H9 (cell line): Measurements from ENCODE around the gene SCN4A. TPM values are rescaled to one million over a fixed set of nuclear protein-coding genes. Genes with fewer than 3 reads are reported as not detected.
"Not testable (repeated sequence)": the region's sequence is repeated elsewhere in the genome, so short reads cannot be mapped to it uniquely, and the experiment has no call there.

ENCODE experiments used
- DNase-seq: peaks from one replicate; pipeline ENCODE4 v3.0.0-alpha.2; 2017
- H2AFZ ChIP-seq: one replicate; pipeline ENCODE4 v1.6.1; 2013; ENCODE audit warnings: mild to moderate bottlenecking, low read length, control low read depth, moderate library complexity
- H2AK5ac ChIP-seq: 2 replicates; pipeline ENCODE4 v1.6.1; 2013; ENCODE audit warnings: low read length, control low read depth, mixed read lengths; ENCODE audit not compliant: insufficient read length
- H2BK120ac ChIP-seq: one replicate; pipeline ENCODE4 v1.6.1; 2013; ENCODE audit warnings: low read depth, mild to moderate bottlenecking, low read length, control low read depth, inconsistent platforms; ENCODE audit not compliant: poor library complexity, severe bottlenecking
- H2BK12ac ChIP-seq: 2 replicates; pipeline ENCODE4 v1.6.1; 2013; ENCODE audit warnings: low read length, control low read depth, mixed read lengths, low read depth; ENCODE audit not compliant: insufficient read length
- H2BK15ac ChIP-seq: 2 replicates; pipeline ENCODE4 v1.6.1; 2013; ENCODE audit warnings: low read depth, low read length, control low read depth
- H2BK20ac ChIP-seq: one replicate; pipeline ENCODE4 v1.6.1; 2013; ENCODE audit warnings: low read depth, mild to moderate bottlenecking, low read length, control low read depth, inconsistent platforms; ENCODE audit not compliant: poor library complexity, severe bottlenecking
- H2BK5ac ChIP-seq: 2 replicates; pipeline ENCODE4 v1.6.1; 2013; ENCODE audit warnings: low read length, control low read depth, mixed read lengths; ENCODE audit not compliant: insufficient read length
- H3K14ac ChIP-seq: 2 replicates; pipeline ENCODE4 v1.6.1; 2013; ENCODE audit warnings: low read length, control low read depth; ENCODE audit not compliant: insufficient read depth
- H3K18ac ChIP-seq: 2 replicates; pipeline ENCODE4 v1.6.1; 2013; ENCODE audit warnings: low read depth, mild to moderate bottlenecking, mixed read lengths, low read length, control low read depth; ENCODE audit not compliant: insufficient read length
- H3K23ac ChIP-seq: 2 replicates; pipeline ENCODE4 v1.6.1; 2013; ENCODE audit warnings: low read length, control low read depth, mixed read lengths, low read depth; ENCODE audit not compliant: insufficient read length
- H3K23me2 ChIP-seq: 2 replicates; pipeline ENCODE4 v1.6.1; 2013; ENCODE audit warnings: low read depth, mild to moderate bottlenecking, mixed read lengths, low read length, control low read depth; ENCODE audit not compliant: insufficient read length, poor library complexity, severe bottlenecking
- H3K27ac ChIP-seq: 2 replicates; pipeline ENCODE4 v1.5.1; 2013; ENCODE audit warnings: low read length, control low read depth, mixed read lengths, low read depth; ENCODE audit not compliant: insufficient read length
- H3K27me3 ChIP-seq: 2 replicates; pipeline ENCODE4 v1.6.1; 2013; ENCODE audit warnings: low read length, control low read depth, inconsistent platforms; ENCODE audit not compliant: insufficient read depth
- H3K4ac ChIP-seq: 2 replicates; pipeline ENCODE4 v1.6.1; 2013; ENCODE audit warnings: low read depth, mild to moderate bottlenecking, control low read depth, inconsistent platforms, low read length, moderate library complexity
- H3K4me1 ChIP-seq: 2 replicates; pipeline ENCODE4 v1.6.1; 2013; ENCODE audit warnings: low read length, control low read depth, inconsistent platforms; ENCODE audit not compliant: insufficient read depth
- H3K4me2 ChIP-seq: 2 replicates; pipeline ENCODE4 v1.6.1; 2013; ENCODE audit warnings: low read length, control low read depth, mixed read lengths; ENCODE audit not compliant: insufficient read length, insufficient read depth
- H3K56ac ChIP-seq: 2 replicates; pipeline ENCODE4 v1.6.1; 2013; ENCODE audit warnings: low read depth, mild to moderate bottlenecking, mixed read lengths, low read length, control low read depth; ENCODE audit not compliant: insufficient read length
- H3K79me1 ChIP-seq: 2 replicates; pipeline ENCODE4 v1.6.1; 2013; ENCODE audit warnings: low read depth, mild to moderate bottlenecking, moderate library complexity, low read length, control low read depth, inconsistent platforms; ENCODE audit not compliant: insufficient read depth, poor library complexity, severe bottlenecking
- H3K79me2 ChIP-seq: 2 replicates; pipeline ENCODE4 v1.6.1; 2013; ENCODE audit warnings: low read length, control low read depth, inconsistent platforms; ENCODE audit not compliant: insufficient read depth
- H3K9ac ChIP-seq: 2 replicates; pipeline ENCODE4 v1.6.1; 2013; ENCODE audit warnings: low read length, control low read depth, mixed read lengths; ENCODE audit not compliant: insufficient read length; ENCODE audit errors: extremely low read depth
- H3K9me3 ChIP-seq: one replicate; pipeline ENCODE4 v1.6.1; 2013; ENCODE audit warnings: low read depth, low read length, inconsistent platforms; ENCODE audit not compliant: control insufficient read depth
- H3T11ph ChIP-seq: one replicate; pipeline ENCODE4 v1.6.1; 2013; ENCODE audit warnings: mild to moderate bottlenecking, low read length, control low read depth, inconsistent platforms
- H4K20me1 ChIP-seq: one replicate; pipeline ENCODE4 v1.6.1; 2013; ENCODE audit not compliant: control insufficient read depth, insufficient read length, insufficient read depth
- H4K5ac ChIP-seq: 2 replicates; pipeline ENCODE4 v1.6.1; 2013; ENCODE audit warnings: low read depth, mild to moderate bottlenecking, mixed read lengths, low read length, control low read depth; ENCODE audit not compliant: insufficient read length
- H4K8ac ChIP-seq: replicated peaks from 2 replicates; pipeline ENCODE4 v1.6.1; 2013; ENCODE audit warnings: low read length, control low read depth, mixed read lengths, low read depth; ENCODE audit not compliant: insufficient read length
- H4K91ac ChIP-seq: 2 replicates; pipeline ENCODE4 v1.6.1; 2013; ENCODE audit warnings: low read depth, mild to moderate bottlenecking, moderate library complexity, mixed read lengths, low read length, control low read depth; ENCODE audit not compliant: insufficient read length
- H3K27ac Mint-ChIP-seq, 3 experiments: 2 replicates in 2 of 3; 3 replicates in 1 of 3; pipeline ENCODE4 v1.8.0; 2020 to 2021; ENCODE audit warnings: mixed read lengths in 3 of 3, mild to moderate bottlenecking in 1 of 3, moderate library complexity in 1 of 3
- H3K27me3 Mint-ChIP-seq: 2 replicates; pipeline ENCODE4 v1.8.0; 2021; ENCODE audit warnings: low read depth, mild to moderate bottlenecking, moderate library complexity, mixed read lengths
- H3K36me3 Mint-ChIP-seq, 3 experiments: 2 replicates in 2 of 3; 3 replicates in 1 of 3; pipeline ENCODE4 v1.8.0; 2020 to 2021; ENCODE audit warnings: low read depth in 3 of 3, mixed read lengths in 3 of 3; ENCODE audit not compliant: insufficient read depth in 1 of 3
- H3K4me1 Mint-ChIP-seq, 2 experiments: 2 replicates each; pipeline ENCODE4 v1.8.0; 2020; ENCODE audit warnings: mixed read lengths in 2 of 2
- H3K4me3 Mint-ChIP-seq, 2 experiments: 2 replicates in 1 of 2; 3 replicates in 1 of 2; pipeline ENCODE4 v1.8.0; 2020 to 2021; ENCODE audit warnings: mild to moderate bottlenecking in 2 of 2, mixed read lengths in 2 of 2, moderate library complexity in 1 of 2
- H3K9me3 Mint-ChIP-seq, 2 experiments: 2 replicates in 1 of 2; 3 replicates in 1 of 2; pipeline ENCODE4 v1.8.0; 2020; ENCODE audit warnings: mild to moderate bottlenecking in 2 of 2, mixed read lengths in 2 of 2, moderate library complexity in 1 of 2
- WGBS: extraction: QIAGEN DNeasy Blood & Tissue Kit; methylation state at CpG from one replicate; pipeline ENCODE4 v1.1.7; 2013; ENCODE audit warnings: missing lambda C conversion rate, low lambda C conversion rate, mixed read lengths; ENCODE audit not compliant: insufficient read length; ENCODE audit errors: extremely low coverage; 5-methylcytosine and 5-hydroxymethylcytosine counted together
- total RNA-seq: library from RNA; stranded (reverse); gene quantifications from 2 replicates; pipeline ENCODE4 v1.2.1, GENCODE V29; 2021
- TF ChIP-seq, protein P1 (sequence below): fragments of 200-600 bp; sonication (generic); conservative IDR thresholded peaks from 3 replicates; pipeline ENCODE4 v1.8.0; 2021; ENCODE audit warnings: antibody characterized with exemption, mild to moderate bottlenecking

Gene SCN4A
- total RNA-seq, 1 experiment from 2014 or later, result 5.8 TPM

DNA sequence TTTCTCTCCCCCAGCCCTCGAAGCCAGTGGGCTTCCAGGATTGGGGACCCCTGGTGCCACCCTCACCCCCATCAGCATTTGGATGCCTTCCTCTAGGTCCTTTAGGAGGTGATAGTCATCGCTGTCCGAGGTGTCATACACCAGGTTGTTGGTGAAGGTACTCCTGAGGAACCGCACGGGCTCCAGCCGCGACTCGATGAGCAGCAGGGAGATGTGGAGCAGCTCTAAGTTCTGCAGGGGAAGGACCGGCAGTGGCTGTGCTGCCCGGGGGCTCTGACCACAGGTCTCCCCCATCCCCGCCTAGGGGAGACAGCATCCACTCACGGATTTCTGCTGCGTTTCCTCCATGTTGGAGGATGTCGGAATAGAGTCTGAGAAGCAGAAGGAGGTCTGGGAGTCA is 62.6 kb downstream of the SCN4A start:
- H4K8ac ChIP-seq, result no peak overlapping the region
- no peak overlapping the region for H2AFZ ChIP-seq
- no peak overlapping the region for H3K23ac ChIP-seq
- no peak overlapping the region for H2BK20ac ChIP-seq
- no peaks in the 10 kb centered on the region; the same call in 1 of the 2 replicates for H3K4me1 ChIP-seq
- no peaks in the 10 kb centered on the region for H4K20me1 ChIP-seq
- H3K79me2 ChIP-seq, result no peaks in the 10 kb centered on the region
- Mint-ChIP-seq H3K4me3 (no peak overlapping the region), H3K9me3 (no peaks in the 10 kb centered on the region; a peak in 1 of 5 replicates), H3K27me3 (peaks cover 4% of the 10 kb centered on the region), H3K36me3 (no peaks in the 10 kb centered on the region), H3K4me1 (peaks cover 12 to 25% of the 10 kb centered on the region in 2 experiments), H3K27ac (no peak overlapping the region; a peak in 1 of 7 replicates)
- no peak overlapping the region for H3K27ac ChIP-seq
- no peaks in the 10 kb centered on the region for H3K27me3 ChIP-seq
- no peak overlapping the region for H3T11ph ChIP-seq
- no peaks in the 10 kb centered on the region for H3K23me2 ChIP-seq
- TF ChIP-seq, protein P1, sequence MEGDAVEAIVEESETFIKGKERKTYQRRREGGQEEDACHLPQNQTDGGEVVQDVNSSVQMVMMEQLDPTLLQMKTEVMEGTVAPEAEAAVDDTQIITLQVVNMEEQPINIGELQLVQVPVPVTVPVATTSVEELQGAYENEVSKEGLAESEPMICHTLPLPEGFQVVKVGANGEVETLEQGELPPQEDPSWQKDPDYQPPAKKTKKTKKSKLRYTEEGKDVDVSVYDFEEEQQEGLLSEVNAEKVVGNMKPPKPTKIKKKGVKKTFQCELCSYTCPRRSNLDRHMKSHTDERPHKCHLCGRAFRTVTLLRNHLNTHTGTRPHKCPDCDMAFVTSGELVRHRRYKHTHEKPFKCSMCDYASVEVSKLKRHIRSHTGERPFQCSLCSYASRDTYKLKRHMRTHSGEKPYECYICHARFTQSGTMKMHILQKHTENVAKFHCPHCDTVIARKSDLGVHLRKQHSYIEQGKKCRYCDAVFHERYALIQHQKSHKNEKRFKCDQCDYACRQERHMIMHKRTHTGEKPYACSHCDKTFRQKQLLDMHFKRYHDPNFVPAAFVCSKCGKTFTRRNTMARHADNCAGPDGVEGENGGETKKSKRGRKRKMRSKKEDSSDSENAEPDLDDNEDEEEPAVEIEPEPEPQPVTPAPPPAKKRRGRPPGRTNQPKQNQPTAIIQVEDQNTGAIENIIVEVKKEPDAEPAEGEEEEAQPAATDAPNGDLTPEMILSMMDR, result no peak
- DNase-seq, result no peak
- WGBS, result no CpG with 5 or more reads among the region's 14 CpGs
- H2BK120ac ChIP-seq, result no peak overlapping the region
- H4K91ac ChIP-seq, result no peak overlapping the region
- H3K4me2 ChIP-seq, result no peak overlapping the region
- no peak overlapping the region for H4K5ac ChIP-seq
- no peak overlapping the region for H2BK5ac ChIP-seq
- H2BK12ac ChIP-seq, result no peak overlapping the region
- H3K56ac ChIP-seq, result no peak overlapping the region
- no peak overlapping the region for H3K14ac ChIP-seq
- H2BK15ac ChIP-seq, result no peak overlapping the region
- H3K79me1 ChIP-seq, result no peaks in the 10 kb centered on the region
- H3K9me3 ChIP-seq, result no peaks in the 10 kb centered on the region
- no peak overlapping the region for H3K9ac ChIP-seq
- H3K4ac ChIP-seq, result no peak overlapping the region
- no peak overlapping the region for H2AK5ac ChIP-seq
- H3K18ac ChIP-seq, result no peak overlapping the region

DNA sequence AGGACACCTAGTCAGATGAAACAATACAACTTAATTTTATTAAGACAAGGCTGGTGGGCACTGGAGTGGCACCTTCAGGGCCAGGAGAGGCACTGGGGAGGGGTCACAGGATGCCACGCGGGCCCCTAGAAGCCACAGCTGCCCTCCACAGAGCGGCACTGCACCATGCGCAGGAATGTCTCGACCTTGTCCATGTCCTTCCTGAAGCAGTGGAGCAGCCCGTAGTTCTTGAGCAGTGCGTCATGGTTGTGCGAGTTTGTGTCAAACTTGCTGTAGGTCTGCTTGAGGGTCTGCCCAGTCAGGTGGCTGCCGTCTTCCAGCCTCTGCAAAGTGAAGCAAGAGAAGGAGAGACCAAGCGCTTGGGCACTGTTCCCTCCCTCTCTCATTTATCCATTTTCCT is 63.1 kb downstream of the SCN4A start:
- not testable (repeated sequence) for H4K91ac ChIP-seq, DNase-seq, H4K8ac ChIP-seq, H3K79me1 ChIP-seq, H3K79me2 ChIP-seq, H3K27ac Mint-ChIP-seq, H3K27ac ChIP-seq, H3K18ac ChIP-seq, H4K5ac ChIP-seq, H2BK20ac ChIP-seq, H2BK120ac ChIP-seq, H2BK15ac ChIP-seq, H2AK5ac ChIP-seq, H3K9me3 Mint-ChIP-seq, H3T11ph ChIP-seq, H3K36me3 Mint-ChIP-seq, H3K23me2 ChIP-seq, H3K4me3 Mint-ChIP-seq, H3K9me3 ChIP-seq, H3K27me3 ChIP-seq, H4K20me1 ChIP-seq, H3K23ac ChIP-seq, H3K4me2 ChIP-seq, H2AFZ ChIP-seq, H2BK5ac ChIP-seq, H3K56ac ChIP-seq, H3K14ac ChIP-seq, H2BK12ac ChIP-seq, H3K4me1 ChIP-seq, H3K27me3 Mint-ChIP-seq, H3K9ac ChIP-seq, H3K4ac ChIP-seq
- H3K4me1 Mint-ChIP-seq, result peaks cover 12 to 25% of the 10 kb centered on the region in 2 experiments
- no CpG with 5 or more reads among the region's 10 CpGs for WGBS
